HCT116 (cell line): ENCODE data around the gene CUEDC1.

Experiments
- CBX3 ChIP-seq: IDR thresholded peaks from 2 replicates; pipeline ENCODE4 v1.6.1; 2012; ENCODE audit warnings: low read depth
- CEBPB ChIP-seq: IDR thresholded peaks from 2 replicates; pipeline ENCODE4 v1.6.1; 2012; ENCODE audit warnings: low read depth
- CTCF ChIP-seq, 3 experiments: fragments of 200-600 bp in 1 of 3; sonication (generic) in 1 of 3; IDR thresholded peaks in 2 of 3; conservative IDR thresholded peaks in 1 of 3; 2 replicates each; pipeline ENCODE4 v1.5.1; 2012 to 2017; ENCODE audit warnings: low read depth in 2 of 3, low read length in 2 of 3, antibody characterized with exemption in 1 of 3, borderline replicate concordance in 1 of 3, control low read depth in 1 of 3, mild to moderate bottlenecking in 1 of 3, mixed read lengths in 1 of 3, mixed run types in 1 of 3, moderate library complexity in 1 of 3; ENCODE audit not compliant: insufficient read depth in 1 of 3
- EZH2 ChIP-seq: fragments of 200-600 bp; sonication (generic); IDR thresholded peaks from 2 replicates; pipeline ENCODE4 v1.6.1; 2017; ENCODE audit warnings: antibody characterized with exemption, mixed run types
- POLR2AphosphoS5 ChIP-seq: IDR thresholded peaks from 2 replicates; pipeline ENCODE4 v1.6.1; 2011; ENCODE audit warnings: mild to moderate bottlenecking, low read depth, low read length, moderate library complexity
- TF ChIP-seq, protein P1 (sequence below): IDR thresholded peaks from 2 replicates; pipeline ENCODE4 v1.6.1; 2012

DNA sequence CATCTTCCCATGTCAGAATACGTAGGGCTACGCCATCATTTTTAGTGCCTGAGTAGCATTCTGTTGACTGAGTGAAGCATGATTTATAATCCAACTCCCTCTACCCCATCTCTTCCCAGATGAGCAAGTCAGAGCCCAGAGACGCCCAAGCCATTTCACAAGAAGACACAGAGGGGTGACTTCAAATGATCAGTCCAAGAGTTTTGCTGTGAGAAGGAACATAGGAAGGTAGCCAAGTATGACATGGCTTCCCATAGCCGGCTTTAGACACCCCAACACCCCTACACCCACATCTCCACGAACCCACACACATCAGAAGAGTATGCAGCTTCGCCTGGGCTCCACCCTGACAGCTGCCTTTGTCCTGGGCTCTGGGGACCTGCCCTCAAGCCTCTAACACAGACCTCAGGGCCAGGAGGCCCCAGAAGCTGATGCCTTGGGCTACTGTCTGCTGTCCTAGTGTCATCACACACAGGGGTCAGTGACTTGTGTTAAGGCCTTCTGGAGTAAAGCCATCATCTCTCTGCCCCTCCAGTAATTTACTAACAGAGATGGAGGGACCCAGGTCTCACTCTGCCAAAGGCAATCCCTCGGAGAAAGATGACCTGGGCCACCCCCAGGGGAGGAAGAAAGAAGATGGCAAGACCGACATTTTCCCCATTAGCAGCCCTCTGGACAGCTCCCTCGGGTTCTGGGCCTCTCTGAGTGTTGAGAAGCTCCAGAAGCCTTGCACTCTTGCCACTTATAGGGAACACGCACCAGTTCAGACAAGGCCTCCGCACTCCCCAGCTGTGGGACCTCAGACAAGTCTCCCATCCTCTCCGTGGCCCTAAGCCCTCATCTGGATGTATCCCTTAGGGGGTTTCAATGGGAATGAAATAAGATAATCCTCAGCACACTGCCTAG lies 66.6 kb downstream of the CUEDC1 start:
- TF ChIP-seq CTCF (IDR thresholded peaks at IDR 0.05 in 2 of 3, conservative IDR thresholded peaks at IDR 0.05 in 1 of 3; ENCODE audit: borderline replicate concordance in 1 of 3, insufficient read depth in 1 of 3, low read depth in 2 of 3, low read length in 2 of 3) (no peak), CEBPB (no peak), CBX3 (no peak), EZH2 (no peak), POLR2AphosphoS5 (no peak)
- TF ChIP-seq, protein P1, sequence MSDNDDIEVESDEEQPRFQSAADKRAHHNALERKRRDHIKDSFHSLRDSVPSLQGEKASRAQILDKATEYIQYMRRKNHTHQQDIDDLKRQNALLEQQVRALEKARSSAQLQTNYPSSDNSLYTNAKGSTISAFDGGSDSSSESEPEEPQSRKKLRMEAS: no peak
